HG03196 (cell line): ENCODE results near the gene AGAP3.

Source experiments
- ATAC-seq: cut with Tn5 transposase; IDR thresholded peaks from one replicate; pipeline ENCODE4 v1.9.1; 2021; ENCODE audit not compliant: unreplicated experiment

The AGAP3 gene

GRCh38 chr7:151057989-151058780, 28.1 kb upstream of the AGAP3 start:
- ATAC-seq, result peak; percentile 84

- ATAC-seq, result no peak
Measured at GRCh38 chr7:151058781-151059366, 27.4 kb upstream of the AGAP3 start.

GRCh38 chr7:151059367-151060112, 26.7 kb upstream of the AGAP3 start, which contains the start of gene SLC4A2:
TSS of gene SLC4A2 (plus strand) at chr7:151059589. CDS start at chr7:151061988, 2,399 bp downstream.
- ATAC-seq, result peak; percentile 31

- ATAC-seq, result no peak
Measured at GRCh38 chr7:151060113-151060415, 26.2 kb upstream of the AGAP3 start.

GRCh38 chr7:151060416-151061212, 25.7 kb upstream of the AGAP3 start:
- ATAC-seq, result no peak

- ATAC-seq, result no peak
Measured at GRCh38 chr7:151061213-151062110, 24.8 kb upstream of the AGAP3 start.

- no peak for ATAC-seq
Measured at GRCh38 chr7:151062111-151062398, 24.2 kb upstream of the AGAP3 start.

- no peak for ATAC-seq
Measured at GRCh38 chr7:151062399-151063211, 23.7 kb upstream of the AGAP3 start.

GRCh38 chr7:151063212-151063561, 23.1 kb upstream of the AGAP3 start:
- no peak for ATAC-seq

GRCh38 chr7:151064454-151064853, 21.8 kb upstream of the AGAP3 start:
- no peak for ATAC-seq

GRCh38 chr7:151064993-151065392, 21.3 kb upstream of the AGAP3 start:
- ATAC-seq, result no peak

GRCh38 chr7:151065516-151065915, 20.8 kb upstream of the AGAP3 start:
- no peak for ATAC-seq

GRCh38 chr7:151066273-151066974, 19.9 kb upstream of the AGAP3 start:
- no peak for ATAC-seq

- no peak for ATAC-seq
Measured at GRCh38 chr7:151068069-151068773, 18.1 kb upstream of the AGAP3 start.

GRCh38 chr7:151069841-151070573, 16.3 kb upstream of the AGAP3 start:
- ATAC-seq, result no peak

GRCh38 chr7:151070574-151070960, 15.7 kb upstream of the AGAP3 start:
- ATAC-seq, result no peak

GRCh38 chr7:151071032-151071866, 15.0 kb upstream of the AGAP3 start:
- no peak for ATAC-seq
